ENCODE results near the gene IL22. TPM values are rescaled to one million over a fixed set of nuclear protein-coding genes. Genes with fewer than 3 reads are reported as not detected.

IL22 gene
- total RNA-seq, 1 experiment from 2014 or later, result not detected

- H3K4me3 Mint-ChIP-seq, result no peak overlapping the region
- TF ChIP-seq CTCF (conservative IDR thresholded peaks at IDR 0.05), result no peak
- Histone ChIP-seq H3K23ac (ENCODE audit: insufficient read length, low read depth, low read length) (no peak overlapping the region), H4K91ac (ENCODE audit: insufficient read length, low read depth, low read length) (no peak overlapping the region), H4K8ac (replicated peaks; ENCODE audit: insufficient read length, low read depth, low read length) (no peak overlapping the region), H3K4me1 (ENCODE audit: insufficient read depth, low read length) (no peaks in the 10 kb centered on the region), H2BK5ac (ENCODE audit: insufficient read length, low read length) (no peak overlapping the region), H2BK20ac (ENCODE audit: low read depth, low read length, poor library complexity, severe bottlenecking) (no peak overlapping the region), H3T11ph (ENCODE audit: low read length) (no peak overlapping the region), H3K14ac (ENCODE audit: insufficient read depth, low read length) (no peak overlapping the region), H3K27me3 (ENCODE audit: insufficient read depth, low read length) (no peaks in the 10 kb centered on the region), H3K4ac (ENCODE audit: low read depth, low read length) (no peak overlapping the region), H2AK5ac (ENCODE audit: insufficient read length, low read length) (no peak overlapping the region), H3K9me3 (ENCODE audit: control insufficient read depth, low read depth, low read length) (no peaks in the 10 kb centered on the region), H3K9ac (ENCODE audit: extremely low read depth, insufficient read length, low read length) (no peak overlapping the region), H2BK120ac (ENCODE audit: low read depth, low read length, poor library complexity, severe bottlenecking) (no peak overlapping the region), H3K56ac (ENCODE audit: insufficient read length, low read depth, low read length) (no peak overlapping the region), H4K20me1 (ENCODE audit: control insufficient read depth, insufficient read depth, insufficient read length) (no peaks in the 10 kb centered on the region), H4K5ac (ENCODE audit: insufficient read length, low read depth, low read length) (no peak overlapping the region), H3K23me2 (ENCODE audit: insufficient read length, low read depth, low read length, poor library complexity, severe bottlenecking) (no peaks in the 10 kb centered on the region), H3K18ac (ENCODE audit: insufficient read length, low read depth, low read length) (no peak overlapping the region), H3K4me2 (ENCODE audit: insufficient read depth, insufficient read length, low read length) (no peak overlapping the region), H3K27ac (ENCODE audit: insufficient read length, low read depth, low read length) (no peak overlapping the region), H2AFZ (ENCODE audit: low read length) (no peak overlapping the region), H2BK12ac (ENCODE audit: insufficient read length, low read depth, low read length) (no peak overlapping the region), H3K79me2 (ENCODE audit: insufficient read depth, low read length) (no peaks in the 10 kb centered on the region), H2BK15ac (ENCODE audit: low read depth, low read length) (no peak overlapping the region), H3K79me1 (ENCODE audit: insufficient read depth, low read depth, low read length, poor library complexity, severe bottlenecking) (no peaks in the 10 kb centered on the region)
- no peaks in the 10 kb centered on the region; a peak in 1 of 5 replicates for H3K9me3 Mint-ChIP-seq
- no peak for DNase-seq
- H3K27me3 Mint-ChIP-seq (ENCODE audit: low read depth), result no peaks in the 10 kb centered on the region
- no peaks in the 10 kb centered on the region for H3K36me3 Mint-ChIP-seq (ENCODE audit: insufficient read depth in 1 of 3, low read depth in 3 of 3)
- peaks cover 7% of the 10 kb centered on the region in 2 experiments; a peak in 3 of 4 replicates for H3K4me1 Mint-ChIP-seq
- H3K27ac Mint-ChIP-seq, result no peak overlapping the region; a peak in 1 of 7 replicates
- WGBS (ENCODE audit: extremely low coverage, insufficient read length, low lambda C conversion rate), result no CpG with 5 or more reads among the region's 8 CpGs
Observed at GRCh38 chr12:68236421-68237059, 16.9 kb downstream of the IL22 start.
